IPS-11a (cell line): ENCODE data around the gene NFU1.

Experiments used
- H3K4me3 ChIP-seq: one replicate; pipeline ENCODE4 v1.5.1; 2013; ENCODE audit warnings: low read depth, low read length, control low read depth

Gene NFU1

GRCh38 chr2:69353360-69353759 lies 83.9 kb downstream of the NFU1 start:
- no peak overlapping the region for H3K4me3 ChIP-seq

GRCh38 chr2:69348781-69349180 lies 88.5 kb downstream of the NFU1 start:
- H3K4me3 ChIP-seq, result no peak overlapping the region
